ENCODE measurements around the gene MYOM3. TPM values are rescaled to one million over a fixed set of nuclear protein-coding genes. Genes with fewer than 3 reads are reported as not detected.

The MYOM3 gene
- total RNA-seq (2014; rRNA removed; shearing (Covaris generic)) = 0.97 and 1.5 TPM in 2 replicates
- 2.8 TPM in 2 replicates for polyA plus RNA-seq (2015; cell fraction: cytosol; rRNA removed)
- polyA plus RNA-seq (2015; cell fraction: nucleus; rRNA removed) = 3.0 and 3.3 TPM in 2 replicates

DNA sequence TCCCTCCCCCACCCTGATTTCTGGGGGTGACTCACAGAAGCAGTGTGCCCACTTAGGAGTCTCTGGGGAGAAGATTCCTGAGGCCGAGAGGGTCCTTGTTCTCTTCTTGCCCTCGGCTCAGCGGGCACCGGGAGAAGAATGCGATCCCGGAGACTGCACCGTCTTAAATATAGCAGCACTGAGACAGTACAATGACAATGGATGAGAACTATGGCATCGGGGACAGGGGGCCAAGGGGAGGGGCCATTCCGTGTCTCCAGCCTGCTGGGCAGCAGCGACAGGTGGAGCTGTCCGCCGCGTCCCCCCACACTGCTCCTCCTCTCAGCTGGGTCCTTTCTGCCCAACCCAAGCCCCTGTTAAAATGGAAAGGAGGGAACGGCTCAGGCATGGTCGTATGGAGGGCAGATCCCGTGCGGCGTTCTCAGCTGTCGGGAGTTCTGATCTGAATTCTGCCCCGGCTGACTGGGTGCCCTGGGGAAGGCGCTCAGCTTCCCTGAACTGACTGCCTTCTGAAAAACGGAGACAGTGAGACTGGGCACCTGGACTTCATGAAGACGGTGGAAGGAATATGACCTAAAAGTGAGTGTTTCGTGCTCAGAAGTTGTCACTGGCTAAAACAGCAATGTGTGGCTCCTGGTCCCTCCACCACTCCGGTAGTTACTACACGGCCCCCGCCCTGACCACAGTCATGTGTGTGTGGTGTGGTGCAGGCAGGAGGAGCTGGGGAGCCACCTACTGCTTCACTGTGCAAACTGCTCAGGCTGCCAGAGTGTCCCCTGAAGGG, at the start of gene MYOM3:
MYOM3 (minus strand) TSS at position 140 of the 784 bp plus-strand sequence. CDS start 3,499 bp downstream, outside the sequence.
- peak; percentile 69 for DNase-seq (ENCODE audit: low read depth)

DNA sequence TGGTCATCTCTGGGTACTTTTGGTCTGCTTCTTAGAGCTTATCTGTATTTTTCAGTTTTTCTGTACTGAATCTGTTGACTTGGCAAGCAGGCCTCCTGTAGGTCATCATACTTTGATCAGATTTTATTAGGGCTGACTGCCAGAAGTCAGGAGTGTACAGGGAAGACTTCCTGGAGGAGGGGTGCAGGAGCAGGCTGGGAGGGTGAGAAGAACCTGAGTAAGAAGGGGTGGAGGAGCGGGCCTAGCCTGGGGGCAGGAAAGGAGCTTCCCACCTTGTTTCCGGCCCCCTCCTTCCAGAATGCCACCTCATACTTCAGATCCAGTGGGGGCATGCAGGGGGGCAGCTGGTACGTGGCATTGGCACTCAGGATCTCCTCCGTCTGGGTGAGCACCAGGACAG, 49.3 kb upstream of the MYOM3 start:
- no peak for DNase-seq (ENCODE audit: low read depth)

DNA sequence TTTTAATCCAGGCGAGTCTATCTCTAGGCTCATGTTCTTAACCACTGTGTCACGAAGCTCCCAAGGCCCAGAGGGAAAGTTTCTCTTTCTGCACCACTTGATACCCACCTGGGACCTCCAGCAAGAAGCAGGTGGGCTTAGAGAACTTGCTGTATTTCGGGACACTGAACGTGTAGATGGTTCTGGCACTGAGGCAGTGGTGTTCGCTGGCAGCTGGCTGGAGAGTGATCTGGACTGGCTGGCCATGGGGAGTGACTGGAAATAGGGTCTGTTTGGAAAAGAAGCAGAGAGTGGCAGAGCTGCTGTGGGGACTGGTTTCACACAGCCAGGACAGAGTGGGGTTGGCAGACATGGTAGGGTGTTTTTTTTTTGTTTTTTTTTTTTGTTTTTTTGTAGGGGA, 47.4 kb upstream of the MYOM3 start:
- no peak for DNase-seq (ENCODE audit: low read depth)

DNA sequence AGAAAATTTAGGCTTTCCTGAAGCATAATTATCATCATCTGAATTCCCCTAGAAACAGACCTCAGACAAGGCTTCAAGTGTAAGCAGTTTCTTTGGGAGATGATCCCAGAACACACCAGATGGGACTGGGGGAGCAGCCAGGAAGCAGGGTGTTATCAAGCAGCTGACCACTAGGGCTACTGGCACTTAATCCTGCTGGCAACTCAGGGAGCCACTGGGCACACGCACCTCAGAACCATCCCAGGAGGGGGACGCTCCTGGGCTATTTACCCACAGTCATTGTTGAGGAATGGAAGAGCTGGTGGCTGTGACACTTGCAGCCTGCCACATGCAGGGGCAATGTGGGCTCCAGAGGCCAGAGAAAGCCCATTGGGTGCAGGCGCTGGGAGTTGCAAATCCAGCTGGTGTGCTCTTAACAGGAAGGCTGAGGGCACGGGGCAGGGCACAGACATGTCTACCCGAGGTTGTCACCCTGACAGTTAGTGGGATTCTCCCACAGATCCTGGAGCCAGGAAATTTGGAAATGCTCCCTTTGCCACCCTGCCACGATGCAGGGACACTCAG, 46.1 kb upstream of the MYOM3 start:
- DNase-seq (ENCODE audit: low read depth) = peak; percentile 28

DNA sequence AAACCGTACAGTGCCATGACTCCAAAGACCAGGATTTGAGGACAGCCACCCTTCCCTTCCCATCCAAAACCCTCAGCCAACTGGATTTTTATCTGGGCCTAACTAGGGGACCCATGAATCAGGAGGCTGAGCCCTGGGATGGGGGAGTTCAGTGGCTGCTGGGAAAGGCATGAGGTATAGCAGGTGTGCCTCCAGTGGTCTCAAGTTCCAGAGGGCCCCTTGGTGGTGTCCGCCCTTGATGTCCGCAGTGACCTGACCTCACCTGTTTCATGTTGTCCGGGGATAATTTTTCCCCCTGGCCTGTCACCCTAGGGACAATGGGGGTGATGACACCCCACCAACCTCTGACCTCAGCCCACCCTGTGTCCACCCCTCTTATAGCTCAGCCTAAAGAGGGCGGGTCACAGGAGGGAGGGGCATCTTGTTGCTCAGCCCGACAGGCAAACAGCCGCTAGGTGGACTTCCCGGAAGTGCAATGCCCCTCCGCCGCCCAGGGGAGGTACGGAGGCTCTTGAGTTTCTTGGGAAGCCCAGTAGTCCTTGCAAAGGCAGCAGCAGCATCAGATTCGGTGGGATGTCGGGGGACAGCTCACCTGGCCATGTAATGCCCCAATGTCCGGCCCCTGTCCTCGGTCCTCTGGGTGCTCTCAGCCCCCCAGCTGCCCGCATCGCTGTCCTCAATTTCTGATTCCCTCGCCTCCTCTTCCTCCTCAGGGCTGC, 44.8 kb upstream of the MYOM3 start:
- DNase-seq (ENCODE audit: low read depth) = no peak

DNA sequence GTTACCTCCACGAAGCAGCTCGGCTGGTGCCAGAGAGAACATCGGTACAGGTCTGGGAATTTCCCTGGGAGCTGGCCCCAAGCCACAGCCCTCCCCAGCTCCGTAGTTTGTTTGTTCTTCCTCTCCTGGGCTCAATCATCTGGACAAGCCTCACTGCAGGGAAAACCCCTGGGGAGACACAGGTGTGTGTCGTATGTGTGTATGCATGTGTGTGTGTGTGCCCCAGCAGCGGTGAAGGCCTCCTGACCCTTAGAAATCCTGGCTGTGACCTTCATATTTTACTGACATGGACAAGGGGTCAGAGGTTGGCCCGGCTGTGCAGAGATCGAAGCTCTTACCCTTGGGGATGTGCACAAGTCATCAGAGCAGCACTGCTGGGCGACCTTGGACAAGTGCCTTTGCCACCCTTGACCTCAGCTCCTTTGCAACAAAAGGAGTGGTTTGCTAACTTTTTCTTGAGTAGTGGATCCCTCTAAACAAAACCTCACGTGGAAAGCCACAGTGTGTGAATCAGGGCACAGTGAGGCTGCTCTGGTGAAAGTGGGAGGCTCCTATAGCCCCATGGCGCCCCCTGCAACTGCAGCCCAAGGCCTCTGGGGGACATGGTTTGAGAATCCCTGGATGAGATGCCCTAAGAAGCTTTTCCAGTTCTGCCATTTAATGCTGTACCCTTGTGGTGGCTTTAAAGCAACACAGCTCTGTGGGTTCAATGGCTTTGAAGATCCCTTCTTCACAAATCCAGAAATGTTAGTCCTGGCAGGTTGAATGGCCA, 43.3 kb upstream of the MYOM3 start:
- no peak for DNase-seq (ENCODE audit: low read depth)

DNA sequence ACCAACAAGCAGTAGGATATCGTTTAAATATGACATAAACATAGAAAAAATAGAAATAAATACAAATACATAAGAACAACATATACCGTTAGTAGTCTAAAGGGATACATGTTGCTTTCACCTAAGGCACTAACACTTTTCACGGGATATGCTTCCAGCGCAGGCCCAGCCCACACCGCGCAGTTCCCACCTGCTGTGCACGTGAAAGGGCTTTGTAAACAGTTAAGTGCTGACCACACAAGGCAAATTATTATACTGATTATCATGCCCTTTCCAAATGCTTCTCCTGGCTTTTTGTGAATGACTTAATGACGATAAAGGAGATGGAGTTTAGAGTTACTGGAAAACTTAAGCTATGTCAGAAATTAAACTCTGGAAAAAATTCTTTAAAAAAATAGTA, 42.3 kb upstream of the MYOM3 start:
- no peak for DNase-seq (ENCODE audit: low read depth)

DNA sequence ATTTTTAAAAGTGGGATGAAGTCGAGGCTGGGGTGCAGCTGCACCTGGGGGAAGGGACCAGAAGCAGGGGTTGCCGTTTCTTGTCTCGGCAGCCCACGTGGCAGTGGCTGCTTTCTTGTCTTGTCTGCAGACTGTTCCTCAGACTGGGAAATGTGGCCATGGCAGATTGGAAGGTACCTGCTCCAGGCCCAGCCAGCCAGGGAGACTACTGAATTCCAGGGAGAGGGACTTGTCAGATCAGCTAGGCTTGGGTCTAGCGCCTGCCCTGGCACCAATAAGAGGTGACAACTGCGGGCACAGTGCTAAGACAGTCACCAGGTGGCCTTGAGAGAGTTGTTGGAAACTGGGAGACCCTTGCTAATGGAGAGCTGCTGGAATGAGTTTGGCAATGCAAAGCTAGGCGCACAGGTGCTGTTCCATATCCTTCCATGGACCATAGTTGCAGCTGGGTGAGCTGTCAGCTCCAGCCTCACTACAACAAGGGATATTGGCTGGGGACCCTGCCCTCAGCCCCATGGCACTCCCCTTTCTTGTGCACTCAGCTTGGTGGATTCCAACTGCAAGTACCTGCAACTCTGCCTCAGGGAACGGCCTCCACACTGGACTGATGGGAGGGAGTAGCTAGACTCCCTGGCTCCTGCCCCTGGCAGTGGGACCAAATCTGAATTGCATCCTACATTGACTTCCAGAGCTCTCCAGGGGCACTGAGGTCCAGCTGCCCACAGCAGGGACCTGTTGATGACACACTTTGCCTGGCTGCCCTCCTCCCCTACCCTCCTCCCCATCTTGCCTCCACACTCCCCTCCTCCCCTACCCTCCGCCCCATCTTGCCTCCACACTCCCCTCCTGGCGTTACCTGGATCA, 40.9 kb upstream of the MYOM3 start:
- DNase-seq (ENCODE audit: low read depth) = no peak

DNA sequence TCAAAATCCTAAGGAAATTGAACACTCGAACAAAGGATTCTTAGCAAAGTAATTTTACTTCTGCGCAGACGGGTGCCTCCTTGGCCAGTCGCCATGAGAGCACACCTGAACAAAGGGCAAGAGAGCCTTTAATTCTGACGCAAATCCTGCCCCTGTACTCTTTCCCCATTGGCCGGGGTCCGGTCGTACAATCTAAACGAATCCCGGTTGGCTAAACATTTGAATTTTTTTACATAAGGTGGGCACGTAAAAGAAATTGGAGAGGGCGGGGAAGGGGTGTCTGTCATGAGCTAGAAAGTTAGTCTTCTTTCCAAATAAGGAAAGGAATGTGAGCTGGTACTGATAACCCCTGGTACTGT, 39.2 kb upstream of the MYOM3 start:
- no peak for DNase-seq (ENCODE audit: low read depth)

DNA sequence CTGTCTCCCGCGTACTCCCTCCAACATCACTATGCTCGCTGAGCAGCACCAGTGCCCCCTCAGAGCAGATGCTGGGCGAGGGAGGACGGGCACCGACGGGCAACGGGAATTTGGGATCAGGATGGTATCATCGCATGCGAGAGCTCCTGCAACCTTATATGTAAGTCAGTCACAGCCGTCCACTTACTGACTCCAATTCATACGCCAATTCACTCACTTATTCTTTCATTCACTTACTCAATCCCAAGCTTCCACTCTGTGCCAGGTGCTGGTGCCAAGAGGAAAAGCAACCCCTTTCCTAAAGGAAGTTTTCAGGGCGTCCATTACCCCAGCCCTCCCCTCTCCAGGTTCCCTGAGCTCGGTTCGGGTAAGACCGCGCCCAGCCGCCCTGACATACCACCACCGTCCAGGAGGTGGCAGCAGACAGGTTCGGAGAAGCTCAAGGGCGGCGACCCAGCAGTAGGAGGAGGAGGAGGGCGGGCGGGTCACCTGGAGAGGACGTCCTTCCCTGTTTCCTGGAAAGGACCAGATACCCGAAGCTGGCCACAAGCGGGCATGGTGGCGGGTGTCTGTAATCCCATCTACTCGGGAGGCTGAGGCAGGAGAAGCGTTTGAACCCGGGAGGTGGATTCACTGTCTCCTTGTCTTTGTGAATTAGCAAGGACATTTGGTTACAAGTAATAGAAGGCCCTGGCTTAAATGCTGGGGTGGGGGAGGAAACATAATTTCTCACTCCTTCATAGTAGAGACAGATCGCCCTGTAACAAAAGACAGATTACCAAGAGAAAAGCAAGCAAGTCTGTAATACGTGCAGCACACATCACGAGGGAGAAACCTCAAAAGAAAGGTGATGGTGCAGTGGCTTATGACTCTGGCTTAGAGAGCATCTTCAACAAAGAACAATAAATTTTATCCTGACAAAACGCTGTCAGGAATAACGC, 38.6 kb upstream of the MYOM3 start:
- peak; percentile 84 for DNase-seq (ENCODE audit: low read depth)

DNA sequence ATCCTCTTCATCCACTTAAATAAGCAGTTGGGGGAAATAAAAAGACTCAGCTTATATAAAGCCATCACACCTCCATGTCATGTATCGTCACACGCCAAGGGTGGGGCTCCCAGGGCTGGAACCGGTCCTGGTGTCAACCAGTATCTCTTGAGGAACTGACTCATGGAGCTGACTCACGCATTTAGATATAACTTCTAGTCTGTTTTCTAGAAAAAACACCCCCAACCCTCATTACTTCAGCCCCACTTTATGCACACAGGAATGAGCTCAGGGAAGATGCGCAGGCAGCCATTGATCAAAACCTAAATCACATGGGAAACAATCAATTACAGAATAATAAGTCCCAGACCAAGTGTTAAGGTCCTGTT, 37.9 kb upstream of the MYOM3 start:
- DNase-seq (ENCODE audit: low read depth) = peak; percentile 81

DNA sequence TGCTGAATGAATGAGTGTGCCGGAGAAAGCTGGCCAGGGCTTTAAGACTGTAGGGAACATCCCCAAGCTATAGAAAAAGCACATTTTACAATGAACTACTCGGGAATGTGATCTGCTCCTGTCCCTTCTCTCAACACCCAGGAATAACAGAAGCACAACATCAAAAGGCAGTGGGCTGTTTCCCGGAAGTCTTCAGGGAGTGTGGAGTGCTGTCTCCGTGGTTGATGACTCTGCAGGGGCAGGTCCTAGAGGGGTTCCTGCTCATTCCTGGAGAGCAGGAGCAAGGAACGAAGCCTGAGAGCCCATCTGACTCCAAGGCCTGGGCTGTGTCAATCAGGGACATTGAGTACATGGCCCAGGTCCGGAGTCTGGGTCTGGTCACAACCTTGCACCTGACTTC, 35.9 kb upstream of the MYOM3 start:
- no peak for DNase-seq (ENCODE audit: low read depth)

DNA sequence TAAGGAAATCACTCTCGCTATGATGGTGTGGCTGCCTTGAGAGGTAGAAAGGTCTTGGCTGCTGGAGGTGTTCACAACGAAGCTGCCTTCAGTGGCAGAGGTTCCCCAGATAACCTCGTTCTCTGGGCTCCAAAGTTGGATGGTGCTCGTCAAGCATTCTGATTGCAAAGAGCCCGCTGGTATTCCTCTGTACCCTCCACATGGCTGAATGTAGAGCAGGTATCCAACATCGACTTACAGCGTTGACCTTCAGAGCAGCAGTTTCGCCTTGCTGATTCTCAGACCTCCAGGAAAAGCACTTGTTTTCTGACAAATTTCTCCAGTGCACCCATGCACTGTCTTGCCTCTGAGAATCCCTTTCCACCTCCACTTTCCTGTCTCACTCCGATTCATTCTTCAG, 35.3 kb upstream of the MYOM3 start:
- DNase-seq (ENCODE audit: low read depth) = no peak

DNA sequence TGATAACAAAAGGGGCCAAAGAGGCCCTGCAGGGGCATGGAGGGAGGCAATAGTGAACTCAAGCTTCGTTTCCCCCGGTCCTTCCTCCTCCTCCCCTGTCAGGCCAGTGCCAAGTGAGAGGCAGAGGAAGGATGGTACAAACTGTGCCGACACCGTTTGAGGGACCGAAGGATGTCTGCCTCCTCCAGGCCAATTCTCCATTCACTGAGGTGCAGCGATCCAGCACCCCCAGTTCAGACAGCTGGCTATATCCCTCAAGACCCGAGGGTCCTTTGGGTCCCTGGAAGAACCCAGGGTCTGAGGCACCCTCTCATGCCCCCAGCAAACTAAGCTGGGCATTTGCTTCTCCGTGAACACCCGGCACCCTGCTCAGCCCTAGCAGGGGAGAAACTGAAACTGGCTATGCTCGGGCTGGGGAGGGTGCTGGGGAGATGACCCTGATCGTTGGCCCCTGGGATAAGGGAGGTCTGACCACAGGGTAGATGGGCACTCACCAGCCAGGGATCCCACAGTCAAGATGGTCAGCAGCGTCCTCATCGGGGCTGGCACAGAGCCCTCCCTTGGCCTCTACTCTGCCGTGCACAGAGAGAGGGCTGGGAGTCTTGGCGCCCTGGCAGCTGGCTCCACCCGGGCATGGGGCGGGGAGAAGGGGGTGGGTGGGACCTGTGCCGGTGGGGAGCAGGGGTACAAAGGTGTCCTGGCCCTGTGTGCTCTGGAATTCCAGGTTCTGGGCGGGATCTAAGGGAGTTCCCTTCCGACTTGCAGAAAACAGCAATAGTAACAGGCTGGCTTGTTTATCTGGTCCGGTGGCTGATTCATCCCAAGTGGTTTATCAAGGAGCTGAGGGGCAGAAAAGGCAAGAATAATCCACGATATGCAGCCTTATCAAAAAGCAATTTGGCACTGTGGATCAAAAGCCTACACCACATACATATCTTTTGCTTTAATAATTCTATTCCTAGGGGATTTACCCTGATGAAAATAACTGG, 30.9 kb upstream of the MYOM3 start, which contains the start of gene IL22RA1:
IL22RA1 (minus strand) TSS at position 595 of the 989 bp plus-strand sequence; CDS start at position 537, 58 bp downstream.
- no peak for DNase-seq (ENCODE audit: low read depth)

DNA sequence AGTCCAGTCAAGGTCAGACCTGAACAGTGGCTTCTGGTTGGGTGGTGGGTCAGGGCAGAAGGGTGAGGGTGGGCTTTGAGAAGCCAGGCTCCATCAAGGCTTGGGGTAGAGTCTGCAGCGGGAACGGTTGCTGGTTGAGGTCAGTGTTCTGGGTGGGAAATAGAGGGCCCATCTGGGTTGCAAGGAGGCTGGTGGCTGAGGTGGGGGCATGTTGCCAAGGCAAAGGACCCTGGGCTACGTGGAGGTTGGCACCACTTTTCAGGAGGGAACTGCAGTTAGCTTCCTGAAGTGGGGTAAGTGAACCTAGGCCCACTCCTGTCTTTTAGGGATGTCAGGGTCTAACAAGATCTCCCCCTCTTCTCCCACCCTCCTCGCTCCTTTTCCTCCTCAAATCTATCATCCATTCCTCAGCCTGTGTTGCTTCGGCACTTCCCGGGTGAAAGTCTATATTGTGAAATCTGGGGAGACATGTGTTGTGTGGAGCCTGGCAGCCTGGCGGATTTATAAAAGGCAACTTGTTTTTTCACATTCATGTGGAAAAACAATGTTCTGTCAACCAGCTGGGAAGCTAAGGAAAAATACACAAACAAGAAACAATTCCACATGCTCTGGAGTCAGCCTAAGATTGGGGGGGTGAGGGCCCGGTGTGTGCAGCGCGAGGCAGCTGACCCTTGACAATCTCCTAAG, 29.5 kb upstream of the MYOM3 start:
- DNase-seq (ENCODE audit: low read depth) = no peak

DNA sequence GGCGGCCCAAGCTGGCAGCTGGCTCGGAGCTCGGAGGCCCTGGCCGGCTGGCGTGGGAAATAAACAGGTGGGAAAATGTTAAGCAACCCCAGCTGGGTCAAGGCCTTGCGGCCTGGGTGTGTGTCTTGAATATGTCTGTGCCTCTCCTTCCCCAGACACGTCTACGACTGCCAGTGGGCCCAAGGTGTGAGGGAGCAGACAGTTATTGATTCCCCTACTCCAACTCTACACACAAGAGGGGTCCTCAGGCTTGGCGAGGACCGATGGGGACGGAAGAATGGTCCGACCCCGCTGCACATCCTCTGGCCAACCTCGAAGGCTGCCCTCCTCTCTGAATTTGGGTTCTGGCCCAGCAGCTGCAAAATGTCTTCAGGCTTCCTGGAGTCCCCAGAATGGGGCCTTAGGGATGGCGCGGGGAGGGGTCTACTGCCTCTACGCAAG, 28.8 kb upstream of the MYOM3 start:
- no peak for DNase-seq (ENCODE audit: low read depth)

DNA sequence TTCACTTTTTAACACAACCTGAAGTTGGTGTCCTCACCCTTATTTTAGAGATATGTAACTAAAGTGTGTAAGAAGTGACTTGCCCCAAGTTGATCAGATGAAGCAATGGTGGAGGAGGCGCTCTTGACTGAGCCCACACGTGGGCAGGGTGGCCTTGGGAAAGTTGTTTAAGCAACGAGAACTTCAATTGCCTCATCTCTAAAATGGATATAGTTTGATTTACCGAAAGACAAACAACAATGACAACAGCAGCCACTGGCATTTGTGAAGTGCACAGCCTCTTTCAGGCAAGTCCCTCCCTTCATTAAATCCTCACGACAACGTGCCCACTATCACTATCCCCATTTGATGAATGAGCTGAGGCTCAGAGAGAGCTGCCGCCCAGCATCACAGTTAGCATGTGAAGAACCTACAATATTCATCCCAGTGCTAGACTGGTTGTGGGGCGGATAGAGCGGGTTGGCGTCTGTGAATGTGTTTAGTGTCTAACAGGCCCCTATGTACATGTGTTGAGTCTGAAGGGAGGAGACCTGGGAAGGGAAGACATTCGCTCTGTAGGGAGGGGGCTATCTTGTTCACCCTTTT, 28.0 kb upstream of the MYOM3 start:
- no peak for DNase-seq (ENCODE audit: low read depth)
